Measurements from ENCODE around the gene ZBED5.
"Not testable (repeated sequence)": the region's sequence is repeated elsewhere in the genome, so short reads cannot be mapped to it uniquely, and the experiment has no call there.

ZBED5 gene

GRCh38 chr11:10838083-10838482 is 19.8 kb downstream of the ZBED5 start:
- Histone ChIP-seq H3K36me3 (ENCODE audit: insufficient read depth, low read length) (no peaks in the 10 kb centered on the region), H3K9me3 (ENCODE audit: control insufficient read depth, insufficient read depth, low read length) (no peaks in the 10 kb centered on the region), H3K9ac (ENCODE audit: low read depth, low read length) (no peak overlapping the region), H3K4me1 (ENCODE audit: insufficient read depth, low read length) (no peaks in the 10 kb centered on the region)

- H3K36me3 ChIP-seq (ENCODE audit: insufficient read depth, low read length); H3K9ac ChIP-seq (ENCODE audit: low read depth, low read length); H3K9me3 ChIP-seq (ENCODE audit: control insufficient read depth, insufficient read depth, low read length); H3K4me1 ChIP-seq (ENCODE audit: insufficient read depth, low read length): not testable (repeated sequence)
These were observed 21.0 kb downstream of the ZBED5 start for GRCh38 chr11:10836884-10837283.

- Histone ChIP-seq H3K36me3 (ENCODE audit: insufficient read depth, low read length) (no peaks in the 10 kb centered on the region), H3K9ac (ENCODE audit: low read depth, low read length) (no peak overlapping the region), H3K4me1 (ENCODE audit: insufficient read depth, low read length) (no peaks in the 10 kb centered on the region), H3K9me3 (ENCODE audit: control insufficient read depth, insufficient read depth, low read length) (0 out of 2 replicates have a peak, but pooled peaks cover 2% of the 10 kb centered on the region)
These were observed 28.7 kb downstream of the ZBED5 start for GRCh38 chr11:10829139-10829538.

- Histone ChIP-seq H3K9me3 (ENCODE audit: control insufficient read depth, insufficient read depth, low read length) (0 out of 2 replicates have a peak, but pooled peaks cover 2% of the 10 kb centered on the region), H3K36me3 (ENCODE audit: insufficient read depth, low read length) (no peaks in the 10 kb centered on the region), H3K4me1 (ENCODE audit: insufficient read depth, low read length) (no peaks in the 10 kb centered on the region), H3K9ac (ENCODE audit: low read depth, low read length) (no peak overlapping the region)
These were observed 29.5 kb downstream of the ZBED5 start for GRCh38 chr11:10828402-10828801.

- H3K4me1 ChIP-seq (ENCODE audit: insufficient read depth, low read length) = no peaks in the 10 kb centered on the region
- H3K36me3 ChIP-seq (ENCODE audit: insufficient read depth, low read length) = no peaks in the 10 kb centered on the region
- no peak overlapping the region for H3K9ac ChIP-seq (ENCODE audit: low read depth, low read length)
- 0 out of 2 replicates have a peak, but pooled peaks cover 2% of the 10 kb centered on the region for H3K9me3 ChIP-seq (ENCODE audit: control insufficient read depth, insufficient read depth, low read length)
These were observed 33.0 kb downstream of the ZBED5 start for GRCh38 chr11:10824888-10825287.

- Histone ChIP-seq H3K9me3 (ENCODE audit: control insufficient read depth, insufficient read depth, low read length) (no peaks in the 10 kb centered on the region), H3K4me1 (ENCODE audit: insufficient read depth, low read length) (no peaks in the 10 kb centered on the region), H3K36me3 (ENCODE audit: insufficient read depth, low read length) (no peaks in the 10 kb centered on the region), H3K9ac (ENCODE audit: low read depth, low read length) (no peak overlapping the region)
These were observed 34.7 kb downstream of the ZBED5 start for GRCh38 chr11:10823152-10823579.

- not testable (repeated sequence) for H3K9ac ChIP-seq (ENCODE audit: low read depth, low read length); H3K4me1 ChIP-seq (ENCODE audit: insufficient read depth, low read length); H3K9me3 ChIP-seq (ENCODE audit: control insufficient read depth, insufficient read depth, low read length); H3K36me3 ChIP-seq (ENCODE audit: insufficient read depth, low read length)
These were observed 35.4 kb downstream of the ZBED5 start for GRCh38 chr11:10822491-10822890.

- Histone ChIP-seq H3K36me3 (ENCODE audit: insufficient read depth, low read length) (no peaks in the 10 kb centered on the region), H3K9me3 (ENCODE audit: control insufficient read depth, insufficient read depth, low read length) (no peaks in the 10 kb centered on the region), H3K9ac (ENCODE audit: low read depth, low read length) (no peak overlapping the region), H3K4me1 (ENCODE audit: insufficient read depth, low read length) (no peaks in the 10 kb centered on the region)
These were observed 39.3 kb downstream of the ZBED5 start for GRCh38 chr11:10818594-10818993.

- no peaks in the 10 kb centered on the region; the same call in 1 of the 2 replicates for H3K4me1 ChIP-seq (ENCODE audit: insufficient read depth, low read length)
- no peaks in the 10 kb centered on the region for H3K36me3 ChIP-seq (ENCODE audit: insufficient read depth, low read length)
- no peak overlapping the region for H3K9ac ChIP-seq (ENCODE audit: low read depth, low read length)
- no peaks in the 10 kb centered on the region for H3K9me3 ChIP-seq (ENCODE audit: control insufficient read depth, insufficient read depth, low read length)
These were observed 43.9 kb downstream of the ZBED5 start for GRCh38 chr11:10813945-10814344.

GRCh38 chr11:10809373-10810160 is 48.3 kb downstream of the ZBED5 start:
- peak overlapping the region; percentile 98 for H3K9ac ChIP-seq (ENCODE audit: low read depth, low read length)
- peaks cover 25% of the 10 kb centered on the region for H3K36me3 ChIP-seq (ENCODE audit: insufficient read depth, low read length)

GRCh38 chr11:10808553-10809372 is 49.1 kb downstream of the ZBED5 start, which contains the start of gene EIF4G2:
EIF4G2 (minus strand) TSS chr11:10808926.
- H3K4me1 ChIP-seq (ENCODE audit: insufficient read depth, low read length) = no peaks in the 10 kb centered on the region; the same call in 1 of the 2 replicates
- H3K9ac ChIP-seq (ENCODE audit: low read depth, low read length) = peak within 1 kb of the TSS; percentile 98
- peaks cover 32% of the 10 kb centered on the region for H3K36me3 ChIP-seq (ENCODE audit: insufficient read depth, low read length)
- no peaks in the 10 kb centered on the region; the same call in 1 of the 2 replicates for H3K9me3 ChIP-seq (ENCODE audit: control insufficient read depth, insufficient read depth, low read length)

More at GRCh38 chr11:10809373-10810160, 48.3 kb downstream of the ZBED5 start:
- H3K9me3 ChIP-seq (ENCODE audit: control insufficient read depth, insufficient read depth, low read length) = no peaks in the 10 kb centered on the region; the same call in 1 of the 2 replicates
- H3K4me1 ChIP-seq (ENCODE audit: insufficient read depth, low read length) = no peaks in the 10 kb centered on the region; the same call in 1 of the 2 replicates

GRCh38 chr11:10808235-10808552 is 49.7 kb downstream of the ZBED5 start:
- Histone ChIP-seq H3K4me1 (ENCODE audit: insufficient read depth, low read length) (no peaks in the 10 kb centered on the region; the same call in 1 of the 2 replicates), H3K36me3 (ENCODE audit: insufficient read depth, low read length) (peaks cover 38% of the 10 kb centered on the region), H3K9ac (ENCODE audit: low read depth, low read length) (peak overlapping the region; percentile 98), H3K9me3 (ENCODE audit: control insufficient read depth, insufficient read depth, low read length) (no peaks in the 10 kb centered on the region; the same call in 1 of the 2 replicates)

GRCh38 chr11:10807493-10808234 is 50.2 kb downstream of the ZBED5 start:
- H3K36me3 ChIP-seq (ENCODE audit: insufficient read depth, low read length) = peaks cover 43% of the 10 kb centered on the region
- H3K9me3 ChIP-seq (ENCODE audit: control insufficient read depth, insufficient read depth, low read length) = no peaks in the 10 kb centered on the region; the same call in 1 of the 2 replicates
- no peaks in the 10 kb centered on the region; the same call in 1 of the 2 replicates for H3K4me1 ChIP-seq (ENCODE audit: insufficient read depth, low read length)
- H3K9ac ChIP-seq (ENCODE audit: low read depth, low read length) = peak overlapping the region; percentile 98

GRCh38 chr11:10806206-10806605 is 51.6 kb downstream of the ZBED5 start:
- H3K4me1 ChIP-seq (ENCODE audit: insufficient read depth, low read length) = no peaks in the 10 kb centered on the region; the same call in 1 of the 2 replicates
- H3K9ac ChIP-seq (ENCODE audit: low read depth, low read length) = no peak overlapping the region
- H3K36me3 ChIP-seq (ENCODE audit: insufficient read depth, low read length) = peaks cover 57% of the 10 kb centered on the region
- H3K9me3 ChIP-seq (ENCODE audit: control insufficient read depth, insufficient read depth, low read length) = no peaks in the 10 kb centered on the region; the same call in 1 of the 2 replicates
